K562 (cell line): Measurements from ENCODE around the gene UBA52. TPM values are rescaled to one million over a fixed set of nuclear protein-coding genes. Genes with fewer than 3 reads are reported as not detected.

Source experiments
- ATAC-seq: fragments of 200-7000 bp; cut with Tn5 transposase; 3 replicates; pipeline ENCODE4 v1.9.1; 2020; ENCODE audit warnings: moderate library complexity
- BruUV-seq: library from RNA; stranded (reverse); fragments of 400-500 nt; replicated peaks from 2 replicates; lab custom pipeline; 2021; lab: Mats Ljungman, UMichigan
- CTCF ChIA-PET: fragments of 300-600 bp; formaldehyde crosslinking; extraction: SDS; loops from one replicate; lab custom pipeline; 2021; ENCODE audit warnings: low intra/inter-chr PET ratio; lab: Yijun Ruan, JAX
- POLR2A ChIA-PET: fragments of 300-600, 350-650 bp; sonication (Branson Sonifier 250); formaldehyde crosslinking; extraction: SDS; loops from one replicate; lab custom pipeline; 2021; ENCODE audit warnings: antibody characterized with exemption, inconsistent platforms; lab: Yijun Ruan, JAX
- DNase-seq, 4 experiments: peaks; one replicate each; pipeline versions ENCODE4 v3.0.0 to v3.0.0-alpha.2; 2011 to 2018; ENCODE audit warnings: low spot score in 3 of 4, mixed read lengths in 3 of 4; ENCODE audit errors: extremely low read depth in 1 of 4
- FAIRE-seq: peaks from 2 replicates; lab custom pipeline; 2011; peaks lifted over from hg19 to GRCh38; lab: Jason Lieb, UNC
- H2AFZ ChIP-seq: 2 replicates; pipeline ENCODE4 v1.6.0; 2011; ENCODE audit warnings: low read depth, low read length, control low read depth, inconsistent platforms
- H3K27ac ChIP-seq: fragments of 200-600 bp; 3 replicates; pipeline ENCODE4 v1.8.0; 2011; ENCODE audit warnings: low read depth, mild to moderate bottlenecking, control low read depth, inconsistent platforms, low read length, moderate library complexity, mixed read lengths; ENCODE audit errors: extremely low read depth
- H3K27me3 ChIP-seq, 2 experiments: fragments of 300-600 bp in 1 of 2; 2 replicates in 1 of 2; 3 replicates in 1 of 2; pipeline versions ENCODE4 v1.6.0 to v1.8.0; 2011; ENCODE audit warnings: inconsistent platforms in 2 of 2, low read length in 2 of 2, mild to moderate bottlenecking in 1 of 2, mixed read lengths in 1 of 2, moderate library complexity in 1 of 2; ENCODE audit not compliant: control insufficient read depth in 2 of 2, insufficient read depth in 2 of 2
- H3K36me3 ChIP-seq: fragments of 300-600 bp; 3 replicates; pipeline ENCODE4 v1.8.0; 2011; ENCODE audit warnings: mild to moderate bottlenecking, low read length, inconsistent platforms; ENCODE audit not compliant: control insufficient read depth, insufficient read depth
- H3K4me1 ChIP-seq, 2 experiments: fragments of 200-600 bp in 1 of 2; replicated peaks in 1 of 2; 2 replicates in 1 of 2; 3 replicates in 1 of 2; pipeline versions ENCODE4 v1.5.1 to v1.8.0; 2011; ENCODE audit warnings: inconsistent platforms in 2 of 2, low read length in 2 of 2, mild to moderate bottlenecking in 1 of 2, mixed read lengths in 1 of 2, moderate library complexity in 1 of 2; ENCODE audit not compliant: control insufficient read depth in 2 of 2, insufficient read depth in 2 of 2
- H3K4me2 ChIP-seq: 2 replicates; pipeline ENCODE4 v1.6.1; 2011; ENCODE audit warnings: low read length, control low read depth, inconsistent platforms, mixed read lengths; ENCODE audit not compliant: insufficient read depth
- H3K4me3 ChIP-seq: fragments of 200-600 bp; sonication (generic), shearing (Covaris generic); 2 replicates; pipeline ENCODE4 v1.5.1; 2016; ENCODE audit warnings: control low read depth, inconsistent platforms
- H3K79me2 ChIP-seq: fragments of 200-600 bp; 3 replicates; pipeline ENCODE4 v1.8.0; 2011; ENCODE audit warnings: low read length, inconsistent platforms; ENCODE audit not compliant: control insufficient read depth, insufficient read depth
- H3K9ac ChIP-seq, 2 experiments: 2 replicates each; pipeline versions ENCODE4 v1.6.0 to v1.6.1; 2011; ENCODE audit warnings: low read depth in 2 of 2, low read length in 2 of 2, control low read depth in 1 of 2, inconsistent platforms in 1 of 2, mild to moderate bottlenecking in 1 of 2, mixed read lengths in 1 of 2; ENCODE audit not compliant: insufficient read depth in 1 of 2
- H3K9me1 ChIP-seq: one replicate; pipeline ENCODE4 v1.6.0; 2011; ENCODE audit warnings: inconsistent platforms, mild to moderate bottlenecking, low read length, moderate library complexity; ENCODE audit not compliant: control insufficient read depth, insufficient read depth
- H3K9me3 ChIP-seq: replicated peaks from 2 replicates; pipeline ENCODE4 v1.5.1; 2011; ENCODE audit warnings: low read depth, low read length, inconsistent platforms; ENCODE audit not compliant: control insufficient read depth, insufficient read depth
- H4K20me1 ChIP-seq: replicated peaks from 2 replicates; pipeline ENCODE4 v1.6.1; 2011; ENCODE audit warnings: low read length, inconsistent platforms, mixed read lengths; ENCODE audit not compliant: control insufficient read depth, insufficient read depth
- MBD2 ChIP-seq: sonication (generic); IDR thresholded peaks from 2 replicates; pipeline ENCODE4 v1.6.1; 2016; ENCODE audit warnings: low read depth, borderline replicate concordance
- MNT ChIP-seq, 2 experiments: fragments of 450-650 bp; conservative IDR thresholded peaks; 2 replicates each; pipeline ENCODE4 v1.6.1; 2017; ENCODE audit warnings: mild to moderate bottlenecking in 2 of 2, moderate library complexity in 2 of 2
- NFIC ChIP-seq: fragments of 450-650 bp; IDR thresholded peaks from 2 replicates; pipeline ENCODE4 v1.6.1; 2017; ENCODE audit warnings: mild to moderate bottlenecking, inconsistent platforms
- POLR2B ChIP-seq: fragments of 450-650 bp; IDR thresholded peaks from 2 replicates; pipeline ENCODE4 v1.6.1; 2018; ENCODE audit warnings: low read depth; ENCODE audit not compliant: partially characterized antibody
- POLR2G ChIP-seq: fragments of 200-400 bp; formaldehyde crosslinking; IDR thresholded peaks from 2 replicates; pipeline ENCODE4 v1.6.1; 2017; ENCODE audit warnings: low read depth, mild to moderate bottlenecking, antibody characterized with exemption, low read length, moderate library complexity
- RBFOX2 ChIP-seq: fragments of 200-400 bp; formaldehyde crosslinking; IDR thresholded peaks from 2 replicates; pipeline ENCODE4 v1.6.1; 2017; ENCODE audit warnings: low read depth, mild to moderate bottlenecking, low read length, moderate library complexity
- WGBS: fragments of 100-300 bp; shearing (Covaris generic); methylation state at CpG from one replicate; pipeline ENCODE4 v1.1.6; 2016; ENCODE audit warnings: low coverage, mixed read lengths; ENCODE audit not compliant: insufficient coverage; ENCODE audit errors: missing lambda C conversion rate; 5-methylcytosine and 5-hydroxymethylcytosine counted together
- in situ Hi-C: fragments of 300-500 bp; cut with MboI; formaldehyde crosslinking; loops from 4 replicates; pipeline ENCODE4 v1.15.0; 2018; ENCODE audit warnings: inconsistent platforms, mixed read lengths
- intact Hi-C: fragments of 100-400 bp; cut with micrococcal nuclease; formaldehyde crosslinking; loops from 2 replicates; pipeline ENCODE4 v1.14.2; 2022
- polyA plus RNA-seq, 8 experiments: library from polyadenylated mRNA; depleted of rRNA in 4 of 8; stranded (reverse) in 5 of 8; unstranded in 3 of 8; fragments of >200 nt; fragmentation: Nextera tagmentation in 2 of 8; fragmentation: Illumina TruSeq in 1 of 8; extraction: Ambion mirVana in 2 of 8; extraction: Trizol in 1 of 8; gene quantifications; 2 replicates each; pipeline versions ENCODE4 v1.2.1 to v1.2.3, GENCODE V29; 2011 to 2014; ENCODE audit warnings: inconsistent platforms in 1 of 8, missing spikeins in 1 of 8
- total RNA-seq, 7 experiments: library from RNA; depleted of rRNA in 6 of 7; stranded (reverse); fragments of >200 nt in 6 of 7; fragmentation: Illumina TruSeq in 2 of 7; extraction: Trizol in 2 of 7; gene quantifications; 2 replicates each; pipeline versions ENCODE4 v1.2.1 to v1.2.3, GENCODE V29; 2011 to 2021; ENCODE audit warnings: low replicate concordance in 1 of 7

Gene UBA52
- total and polyA plus RNA-seq, 9 of the 15 experiments (the other 6 are each of a cell fraction or from before 2014, with no cell fraction given) = 1,110 to 2,751 (median 1,733) TPM

GRCh38 chr19:18562086-18562485 lies 9.6 kb upstream of the UBA52 start:
- Histone ChIP-seq H4K20me1 (no peaks in the 10 kb centered on the region), H3K4me1 (peaks cover 7 to 18% of the 10 kb centered on the region in 2 experiments; a peak in 4 of 5 replicates), H3K27me3 (no peaks in the 10 kb centered on the region), H3K36me3 (peaks cover 71% of the 10 kb centered on the region; the same call in 2 of the 3 replicates), H3K27ac (no peak overlapping the region), H3K79me2 (peaks cover 44% of the 10 kb centered on the region), H3K9me3 (no peaks in the 10 kb centered on the region), H3K9me1 (no peaks in the 10 kb centered on the region), H3K4me3 (no peak overlapping the region), H3K9ac (peak overlapping the region in 1 of 2 experiments; percentile 55; a peak in 2 of 4 replicates), H3K4me2 (no peak overlapping the region), H2AFZ (no peak overlapping the region)
- intact Hi-C loops = no loop called here
- TF ChIP-seq MBD2 (no peak), POLR2B (no peak), POLR2G (0 out of 2 replicates have a peak, but pooled peaks have one; percentile 30), RBFOX2 (peak; percentile 29; the same call in 1 of the 2 replicates)
- no TSS peak for BruUV-seq
- DNase-seq = no peak
- ATAC-seq = no peak
- ChIA-PET CTCF (no interaction called here), POLR2A (interaction anchor here (0.7 to 0.9 kb wide), 2 partner anchors 9 to 408 kb away, joined by 3 read pairs; partner anchors contain the start of gene UBA52)
- WGBS = 94% methylated on average over 14 of the region's 14 CpGs
- FAIRE-seq = no peak
- in situ Hi-C loops = no loop called here

GRCh38 chr19:18566953-18567352 lies 4.7 kb upstream of the UBA52 start:
- TF ChIP-seq NFIC (no peak), POLR2G (0 out of 2 replicates have a peak, but pooled peaks have one; percentile 34), RBFOX2 (peak; percentile 57; the same call in 1 of the 2 replicates), MNT (conservative IDR thresholded peaks at IDR 0.05) (no peak)
- TF ChIP-seq, all 486 proteins: peak for 2
- Histone ChIP-seq H3K4me1 (peaks cover 0 to 19% of the 10 kb centered on the region in 2 experiments; a peak in 2 of 5 replicates), H3K4me3 (no peak overlapping the region), H3K9me3 (no peaks in the 10 kb centered on the region), H3K79me2 (peaks cover 5% of the 10 kb centered on the region), H3K9ac (peak overlapping the region in 1 of 2 experiments; percentile 76; a peak in 2 of 4 replicates), H4K20me1 (no peaks in the 10 kb centered on the region), H3K9me1 (no peaks in the 10 kb centered on the region), H3K27me3 (no peaks in the 10 kb centered on the region; a peak in 1 of 5 replicates), H3K36me3 (peaks cover 78% of the 10 kb centered on the region), H3K27ac (no peak overlapping the region), H3K4me2 (no peak overlapping the region), H2AFZ (no peak overlapping the region)
- ChIA-PET CTCF (no interaction called here), POLR2A (no interaction called here)
- DNase-seq = no peak
- 89% methylated on average over 8 of the region's 8 CpGs for WGBS
- no peak for ATAC-seq
- intact Hi-C loops (no loop called here), in situ Hi-C loops (no loop called here)
- BruUV-seq = no TSS peak
- no peak for FAIRE-seq
